NOMO-1 treated with DMSO at 0.1 percent for 48 hours (cell line): ENCODE data around the gene TMEM168.

Experiments used
- DNase-seq: peaks from one replicate; lab custom pipeline; 2025; ENCODE audit not compliant: unreplicated experiment; lab: John Stamatoyannopoulos, UW

Gene TMEM168

DNA sequence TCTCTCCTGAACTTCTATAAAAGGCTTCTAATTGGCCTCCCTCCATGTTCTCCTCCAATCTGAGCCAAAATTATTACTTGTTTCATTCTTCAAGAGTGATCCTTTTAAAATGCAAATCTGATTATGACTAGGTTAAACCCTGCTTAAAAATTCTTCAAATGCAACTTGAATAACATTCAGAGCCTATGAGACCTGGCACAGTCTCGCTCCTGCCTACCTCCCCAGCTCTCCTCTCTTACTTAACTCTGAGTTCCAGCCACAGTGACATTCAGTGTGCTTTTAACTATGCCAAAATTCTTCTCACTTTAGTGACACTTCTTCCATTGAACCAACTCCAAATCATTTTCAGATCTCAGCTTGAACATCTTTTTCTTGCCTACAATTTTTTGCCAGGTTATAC lies 68.8 kb downstream of the TMEM168 start:
- no peak for DNase-seq

DNA sequence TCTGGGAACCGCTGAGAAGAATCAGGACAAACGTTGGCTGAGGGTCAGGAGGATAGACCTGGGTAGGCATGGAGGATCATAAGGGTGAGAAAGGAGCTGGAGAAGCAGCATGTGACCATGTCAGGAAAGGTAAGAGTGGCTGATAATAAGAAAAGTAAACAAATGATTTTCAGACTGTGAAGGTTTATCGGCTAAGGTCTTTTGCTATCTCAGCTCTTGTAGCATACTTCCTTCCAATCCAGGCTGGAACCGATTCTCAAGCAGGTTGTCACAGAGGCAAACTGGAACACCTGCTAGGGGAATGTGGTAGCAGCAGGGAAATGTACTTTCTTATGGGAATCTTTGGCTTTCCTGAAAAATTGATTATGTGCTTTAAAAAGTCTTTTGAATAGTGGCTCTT lies 74.7 kb downstream of the TMEM168 start:
- no peak for DNase-seq

GRCh38 chr7:112714917-112715316 lies 75.3 kb downstream of the TMEM168 start:
- no peak for DNase-seq
